ENCODE results near the gene USP10.

USP10 gene

GRCh38 chr16:84768061-84768807 lies 68.4 kb downstream of the USP10 start:
- no peak overlapping the region for H3K27ac ChIP-seq
- TF ChIP-seq ZFX (IDR thresholded peaks at IDR 0.05) = no peak
- TF ChIP-seq, protein P1, sequence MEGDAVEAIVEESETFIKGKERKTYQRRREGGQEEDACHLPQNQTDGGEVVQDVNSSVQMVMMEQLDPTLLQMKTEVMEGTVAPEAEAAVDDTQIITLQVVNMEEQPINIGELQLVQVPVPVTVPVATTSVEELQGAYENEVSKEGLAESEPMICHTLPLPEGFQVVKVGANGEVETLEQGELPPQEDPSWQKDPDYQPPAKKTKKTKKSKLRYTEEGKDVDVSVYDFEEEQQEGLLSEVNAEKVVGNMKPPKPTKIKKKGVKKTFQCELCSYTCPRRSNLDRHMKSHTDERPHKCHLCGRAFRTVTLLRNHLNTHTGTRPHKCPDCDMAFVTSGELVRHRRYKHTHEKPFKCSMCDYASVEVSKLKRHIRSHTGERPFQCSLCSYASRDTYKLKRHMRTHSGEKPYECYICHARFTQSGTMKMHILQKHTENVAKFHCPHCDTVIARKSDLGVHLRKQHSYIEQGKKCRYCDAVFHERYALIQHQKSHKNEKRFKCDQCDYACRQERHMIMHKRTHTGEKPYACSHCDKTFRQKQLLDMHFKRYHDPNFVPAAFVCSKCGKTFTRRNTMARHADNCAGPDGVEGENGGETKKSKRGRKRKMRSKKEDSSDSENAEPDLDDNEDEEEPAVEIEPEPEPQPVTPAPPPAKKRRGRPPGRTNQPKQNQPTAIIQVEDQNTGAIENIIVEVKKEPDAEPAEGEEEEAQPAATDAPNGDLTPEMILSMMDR (conservative IDR thresholded peaks at IDR 0.05) = no peak

GRCh38 chr16:84768808-84769197 lies 69.0 kb downstream of the USP10 start:
- H3K27ac ChIP-seq = no peak overlapping the region
- TF ChIP-seq ZFX (IDR thresholded peaks at IDR 0.05) = no peak
- TF ChIP-seq, protein P1 (conservative IDR thresholded peaks at IDR 0.05) = no peak

DNA sequence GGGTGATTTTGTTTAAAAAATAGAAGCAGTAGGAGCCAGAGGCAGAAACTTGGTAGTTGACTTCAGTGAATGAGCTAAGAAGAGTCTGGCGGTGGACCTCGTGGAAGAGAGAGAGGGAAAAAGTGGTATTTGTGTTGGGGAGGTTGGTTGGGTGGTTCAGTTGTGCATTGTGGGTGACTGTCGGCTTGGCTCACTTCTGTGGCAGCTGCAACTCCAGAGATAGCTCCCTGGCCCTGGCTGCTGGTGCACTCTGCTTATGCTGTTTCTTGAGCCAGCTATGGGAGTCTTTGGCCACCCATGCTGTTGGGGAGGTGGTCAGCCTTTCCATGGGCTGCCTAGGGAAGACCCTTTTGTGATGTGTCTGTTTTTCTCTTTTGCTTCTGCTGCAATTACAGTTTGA lies 69.6 kb downstream of the USP10 start:
- TF ChIP-seq, protein P1 (conservative IDR thresholded peaks at IDR 0.05) = no peak
- no peak for TF ChIP-seq ZFX (IDR thresholded peaks at IDR 0.05)

DNA sequence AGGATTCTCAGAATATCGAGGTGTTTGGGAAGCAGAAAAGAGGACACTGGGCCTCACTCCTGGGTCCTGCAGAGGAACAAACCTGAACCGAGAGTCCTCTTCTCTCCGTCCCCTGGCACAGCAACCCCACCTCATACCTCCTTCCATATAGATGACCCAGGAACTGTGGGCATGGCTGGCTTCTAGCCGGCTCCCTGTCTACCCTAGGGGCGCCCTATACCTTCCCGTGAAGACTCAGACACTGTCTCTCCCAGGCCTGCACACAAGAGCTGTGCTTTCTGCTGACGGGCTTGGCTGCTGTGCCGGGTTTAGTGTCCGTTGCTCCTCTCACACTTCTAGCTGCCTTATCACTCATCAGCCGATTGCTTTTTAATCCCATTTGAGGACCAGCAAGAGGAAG lies 73.5 kb downstream of the USP10 start:
- no peak overlapping the region for H3K27ac ChIP-seq
- TF ChIP-seq ZFX (IDR thresholded peaks at IDR 0.05) = no peak
- TF ChIP-seq, protein P1 (conservative IDR thresholded peaks at IDR 0.05) = no peak

More for the DNA sequence above, 69.6 kb downstream of the USP10 start:
- no peak overlapping the region for H3K27ac ChIP-seq

DNA sequence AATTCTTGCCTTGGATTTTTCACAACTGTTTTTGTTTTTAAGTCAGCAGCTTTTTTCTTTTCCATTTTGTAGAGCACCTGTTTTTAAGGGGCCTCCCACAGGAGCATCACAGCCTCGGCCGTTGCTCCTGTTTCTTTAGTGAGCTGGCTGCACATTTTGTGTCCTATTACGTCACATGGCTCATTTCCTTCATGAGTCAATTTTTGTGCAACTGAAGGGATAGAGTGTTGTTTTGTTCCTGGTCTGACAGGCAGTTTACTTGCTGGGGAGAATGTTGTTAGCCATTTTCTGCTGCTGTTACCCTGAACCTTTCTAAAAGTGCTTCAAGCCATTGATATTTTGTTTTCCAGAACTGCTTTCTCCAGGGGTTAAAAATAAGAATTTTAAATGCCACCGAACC lies 75.0 kb downstream of the USP10 start:
- H3K27ac ChIP-seq = no peak overlapping the region
- TF ChIP-seq, protein P1 (conservative IDR thresholded peaks at IDR 0.05) = no peak
- no peak for TF ChIP-seq ZFX (IDR thresholded peaks at IDR 0.05)

GRCh38 chr16:84775262-84775810 lies 75.5 kb downstream of the USP10 start:
- H3K27ac ChIP-seq = no peak overlapping the region

GRCh38 chr16:84777435-84777834 lies 77.6 kb downstream of the USP10 start:
- no peak for TF ChIP-seq ZFX (IDR thresholded peaks at IDR 0.05)
- TF ChIP-seq, protein P1 (conservative IDR thresholded peaks at IDR 0.05) = no peak

More at GRCh38 chr16:84775262-84775810, 75.5 kb downstream of the USP10 start:
- TF ChIP-seq, protein P1 (conservative IDR thresholded peaks at IDR 0.05) = no peak
- TF ChIP-seq ZFX (IDR thresholded peaks at IDR 0.05) = no peak

More at GRCh38 chr16:84777435-84777834, 77.6 kb downstream of the USP10 start:
- no peak overlapping the region for H3K27ac ChIP-seq

All from C4-2B (cell line).